BLaER1 (cell line): ENCODE results near the gene SIK3.

ENCODE experiments used
- H3K27ac ChIP-seq: shearing (Covaris generic); formaldehyde crosslinking; 2 replicates; pipeline ENCODE4 v1.8.1; 2022
- H3K27me3 ChIP-seq: shearing (Covaris generic); formaldehyde crosslinking; 2 replicates; pipeline ENCODE4 v1.8.1; 2022
- H3K36me3 ChIP-seq: shearing (Covaris generic); formaldehyde crosslinking; 2 replicates; pipeline ENCODE4 v1.8.1; 2022
- H3K4me1 ChIP-seq: shearing (Covaris generic); formaldehyde crosslinking; 2 replicates; pipeline ENCODE4 v1.8.1; 2022
- H3K4me2 ChIP-seq: shearing (Covaris generic); formaldehyde crosslinking; 2 replicates; pipeline ENCODE4 v1.8.1; 2022
- H3K4me3 ChIP-seq: shearing (Covaris generic); formaldehyde crosslinking; 2 replicates; pipeline ENCODE4 v1.8.1; 2022
- H3K9ac ChIP-seq: shearing (Covaris generic); formaldehyde crosslinking; 2 replicates; pipeline ENCODE4 v1.8.1; 2022
- H3K9me3 ChIP-seq: shearing (Covaris generic); formaldehyde crosslinking; 2 replicates; pipeline ENCODE4 v1.8.1; 2022
- H4K20me1 ChIP-seq: shearing (Covaris generic); formaldehyde crosslinking; 2 replicates; pipeline ENCODE4 v1.8.1; 2022
- Cebpa-rat ChIP-seq: shearing (Covaris generic); IDR thresholded peaks from 2 replicates; pipeline ENCODE4 v1.8.1; 2022

SIK3 gene

DNA sequence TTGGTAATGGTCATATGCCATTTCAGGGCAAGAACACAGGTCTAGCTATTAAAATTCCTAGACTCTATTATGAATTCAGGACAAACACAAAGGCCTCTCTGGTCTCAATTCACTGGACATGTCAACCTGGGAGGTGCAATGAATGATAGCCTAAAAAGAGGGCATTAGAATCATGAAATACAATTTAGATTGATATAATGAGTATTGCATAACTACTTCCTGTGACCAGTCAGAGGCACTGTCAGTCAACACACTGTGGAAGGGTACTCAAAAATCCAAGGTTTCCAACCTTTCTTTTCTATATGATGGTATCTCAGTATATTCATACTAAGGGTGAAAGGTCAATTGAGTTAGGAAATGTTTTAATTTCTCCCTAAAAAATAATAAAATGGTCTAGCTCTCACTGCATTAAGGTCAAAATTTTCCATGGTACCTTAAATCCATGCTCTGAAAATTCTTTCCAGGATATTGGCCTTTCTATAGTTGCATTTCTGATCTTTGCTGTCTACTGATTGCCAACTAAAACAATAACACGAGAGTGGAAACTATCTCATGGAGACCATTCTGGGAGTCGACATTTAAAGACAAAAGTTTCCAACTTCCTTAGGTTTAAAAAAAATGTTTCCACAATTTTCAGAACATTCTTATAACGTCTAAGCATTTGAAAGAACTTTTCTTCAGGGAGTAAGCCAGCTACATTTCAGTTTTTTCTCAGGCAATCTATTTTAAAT is 179.1 kb downstream of the SIK3 start:
- Histone ChIP-seq H3K4me3 (no peak overlapping the region), H3K9ac (no peak overlapping the region), H4K20me1 (no peaks in the 10 kb centered on the region), H3K4me1 (peaks cover 5% of the 10 kb centered on the region; the same call in 1 of the 2 replicates), H3K27ac (no peak overlapping the region), H3K27me3 (no peaks in the 10 kb centered on the region), H3K4me2 (no peak overlapping the region), H3K9me3 (no peaks in the 10 kb centered on the region), H3K36me3 (peaks cover 14% of the 10 kb centered on the region; the same call in 1 of the 2 replicates)
- TF ChIP-seq Cebpa-rat: no peak

DNA sequence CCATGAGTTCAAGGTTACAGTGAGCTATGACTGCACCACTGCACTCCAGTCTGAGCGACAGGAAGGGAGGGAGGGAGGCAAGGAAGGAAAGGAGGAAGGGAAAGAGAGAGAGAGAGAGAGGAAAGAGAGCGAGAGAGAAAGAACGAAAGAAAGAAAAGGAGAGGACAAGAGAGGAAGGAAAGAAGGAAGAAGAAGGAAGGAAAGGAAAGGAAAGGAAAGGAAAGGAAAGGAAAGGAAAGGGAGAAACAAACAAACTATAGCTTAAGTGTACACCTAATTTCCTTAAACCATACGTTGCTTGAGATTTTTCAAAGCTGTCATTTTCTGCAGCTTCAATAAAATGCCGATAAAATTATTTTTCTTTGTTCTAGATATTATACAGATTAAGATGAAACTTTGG is 180.6 kb downstream of the SIK3 start:
- H3K9ac ChIP-seq: no peak overlapping the region
- no peaks in the 10 kb centered on the region for H3K9me3 ChIP-seq
- H3K27ac ChIP-seq: no peak overlapping the region
- H3K36me3 ChIP-seq: peaks cover 14% of the 10 kb centered on the region; the same call in 1 of the 2 replicates
- H4K20me1 ChIP-seq: no peaks in the 10 kb centered on the region
- no peak for TF ChIP-seq Cebpa-rat
- peaks cover 5% of the 10 kb centered on the region; the same call in 1 of the 2 replicates for H3K4me1 ChIP-seq
- no peaks in the 10 kb centered on the region for H3K27me3 ChIP-seq
- H3K4me2 ChIP-seq: no peak overlapping the region
- no peak overlapping the region for H3K4me3 ChIP-seq

DNA sequence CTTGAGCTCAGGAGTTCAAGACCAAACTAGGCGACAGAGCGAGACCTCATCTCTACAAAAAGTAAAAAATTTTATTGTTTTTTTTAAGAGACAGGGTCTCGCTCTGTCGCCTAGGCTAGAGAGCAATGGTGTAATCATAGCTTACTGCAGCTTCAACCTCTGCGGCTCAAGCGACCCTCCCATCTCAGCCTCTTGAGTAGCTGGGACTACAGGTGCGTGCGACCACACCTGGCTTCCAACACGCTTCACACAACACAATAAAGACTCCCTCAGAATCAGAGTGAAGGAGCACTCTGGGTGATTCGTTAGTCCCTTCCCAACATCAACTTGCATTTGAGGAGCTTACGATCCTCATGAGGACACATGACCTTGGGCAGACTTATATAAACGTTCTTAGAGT is 181.3 kb downstream of the SIK3 start:
- no peaks in the 10 kb centered on the region for H4K20me1 ChIP-seq
- H3K4me1 ChIP-seq: peaks cover 5% of the 10 kb centered on the region; the same call in 1 of the 2 replicates
- no peak for TF ChIP-seq Cebpa-rat
- H3K4me3 ChIP-seq: no peak overlapping the region
- H3K9me3 ChIP-seq: no peaks in the 10 kb centered on the region
- H3K9ac ChIP-seq: no peak overlapping the region
- H3K4me2 ChIP-seq: no peak overlapping the region
- no peak overlapping the region for H3K27ac ChIP-seq
- H3K36me3 ChIP-seq: peaks cover 8% of the 10 kb centered on the region; the same call in 1 of the 2 replicates
- H3K27me3 ChIP-seq: no peaks in the 10 kb centered on the region

DNA sequence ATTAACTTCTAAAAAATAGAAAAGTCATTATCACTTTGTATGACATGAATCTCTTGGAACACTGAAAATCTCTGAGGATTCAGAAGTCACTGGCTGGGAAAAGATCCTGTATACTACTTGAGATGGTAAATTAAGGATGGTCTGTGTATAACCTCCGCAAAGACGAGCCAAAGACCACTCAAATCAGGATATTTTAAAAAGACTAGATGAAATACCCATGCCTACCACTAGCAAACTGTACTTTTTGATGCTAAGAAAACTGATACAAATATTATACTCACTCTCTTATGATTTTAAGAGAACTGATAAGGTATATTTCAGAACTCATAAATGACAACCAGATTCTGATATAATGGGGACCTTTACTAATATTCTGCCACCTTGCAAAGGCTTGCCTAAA is 182.2 kb downstream of the SIK3 start:
- no peak overlapping the region for H3K4me3 ChIP-seq
- H4K20me1 ChIP-seq: no peaks in the 10 kb centered on the region
- no peaks in the 10 kb centered on the region for H3K9me3 ChIP-seq
- H3K27ac ChIP-seq: no peak overlapping the region
- H3K4me1 ChIP-seq: peaks cover 5% of the 10 kb centered on the region; the same call in 1 of the 2 replicates
- no peak overlapping the region for H3K9ac ChIP-seq
- no peak overlapping the region for H3K4me2 ChIP-seq
- 0 out of 2 replicates have a peak, but pooled peaks cover 8% of the 10 kb centered on the region for H3K36me3 ChIP-seq
- H3K27me3 ChIP-seq: no peaks in the 10 kb centered on the region
- no peak for TF ChIP-seq Cebpa-rat

DNA sequence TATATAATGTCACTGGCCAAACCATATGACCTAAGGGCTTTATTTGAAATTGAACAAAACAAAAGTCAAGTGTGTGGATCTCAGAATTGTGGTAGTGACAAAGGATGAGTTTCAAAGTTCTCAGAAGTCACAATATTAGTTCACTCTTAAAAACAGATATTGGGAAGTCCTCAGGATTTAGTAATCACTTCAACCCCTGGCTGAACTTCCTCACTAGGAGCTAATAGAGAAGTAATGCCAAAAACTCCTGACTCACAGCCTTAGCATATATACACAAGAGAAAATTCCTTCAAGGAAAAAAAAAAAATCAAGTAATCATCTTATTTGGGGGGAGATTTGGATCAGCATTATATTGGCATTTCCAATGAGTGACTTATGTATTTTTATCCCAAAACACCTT is 185.2 kb downstream of the SIK3 start:
- no peak overlapping the region for H3K4me3 ChIP-seq
- H3K27me3 ChIP-seq: no peaks in the 10 kb centered on the region
- peaks cover 5% of the 10 kb centered on the region; the same call in 1 of the 2 replicates for H3K4me1 ChIP-seq
- H3K36me3 ChIP-seq: no peaks in the 10 kb centered on the region
- H3K9me3 ChIP-seq: no peaks in the 10 kb centered on the region
- H4K20me1 ChIP-seq: no peaks in the 10 kb centered on the region
- no peak overlapping the region for H3K27ac ChIP-seq
- TF ChIP-seq Cebpa-rat: no peak
- H3K9ac ChIP-seq: no peak overlapping the region
- H3K4me2 ChIP-seq: no peak overlapping the region

DNA sequence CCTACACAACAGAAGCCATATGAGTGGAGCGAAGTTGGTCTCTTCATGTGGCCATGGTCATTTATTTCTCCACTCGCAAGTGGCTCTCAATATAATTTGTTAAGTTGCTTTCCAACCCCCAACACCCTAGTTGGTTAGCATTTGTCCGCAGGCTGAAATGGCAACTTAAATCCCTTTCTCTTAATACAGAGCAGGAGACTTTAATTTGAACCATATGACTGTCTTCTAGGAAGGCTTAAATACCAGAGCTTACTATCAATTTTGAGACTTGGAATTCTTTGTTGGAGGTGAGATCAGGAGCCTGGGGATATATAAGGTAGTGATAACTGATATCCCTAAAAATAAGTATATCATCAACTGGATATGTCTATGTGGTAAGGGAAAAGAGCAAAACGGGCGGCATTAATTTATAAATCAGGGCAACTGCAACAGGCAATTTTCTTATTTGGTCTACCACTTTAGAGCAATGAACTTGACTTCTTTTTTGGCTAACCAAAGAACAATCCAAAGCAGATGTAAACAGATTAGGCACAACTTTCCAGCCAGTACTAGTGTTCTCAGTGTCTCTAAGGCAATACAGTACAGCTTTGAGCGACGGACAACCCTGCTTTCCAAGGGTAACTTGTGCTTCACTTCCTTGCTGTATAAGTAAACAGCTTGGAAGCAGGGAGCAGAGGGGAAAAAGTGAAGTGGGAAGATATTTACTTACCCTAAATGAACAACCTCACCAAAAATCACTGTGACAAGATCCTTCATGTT is 186.1 kb downstream of the SIK3 start:
- Histone ChIP-seq H3K36me3 (no peaks in the 10 kb centered on the region), H3K4me3 (no peak overlapping the region), H3K4me1 (no peaks in the 10 kb centered on the region), H3K4me2 (no peak overlapping the region), H3K27ac (no peak overlapping the region), H3K27me3 (no peaks in the 10 kb centered on the region), H4K20me1 (no peaks in the 10 kb centered on the region), H3K9me3 (no peaks in the 10 kb centered on the region), H3K9ac (no peak overlapping the region)
- no peak for TF ChIP-seq Cebpa-rat

DNA sequence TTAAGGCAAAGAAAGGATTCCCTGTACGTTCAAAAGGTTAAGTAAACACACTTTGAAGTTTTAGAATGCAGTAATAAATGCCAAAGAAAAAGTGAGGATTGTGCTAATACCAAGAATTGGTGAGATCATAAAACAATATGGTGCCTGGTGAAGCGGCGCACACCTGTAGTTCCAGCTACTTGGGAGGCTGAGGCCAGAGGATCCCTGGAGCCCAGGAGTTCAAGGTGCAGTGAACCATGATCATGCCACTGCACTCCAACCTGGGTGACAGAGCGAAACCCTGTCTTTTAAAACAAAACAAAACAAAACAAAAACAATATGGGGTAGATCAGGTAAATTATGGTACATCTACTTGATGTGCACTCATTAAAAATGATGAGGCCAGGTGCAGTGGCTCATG is 187.4 kb downstream of the SIK3 start:
- no peaks in the 10 kb centered on the region for H3K9me3 ChIP-seq
- TF ChIP-seq Cebpa-rat: no peak
- H4K20me1 ChIP-seq: no peaks in the 10 kb centered on the region
- H3K4me2 ChIP-seq: no peak overlapping the region
- H3K9ac ChIP-seq: no peak overlapping the region
- no peak overlapping the region for H3K4me3 ChIP-seq
- H3K27ac ChIP-seq: no peak overlapping the region
- no peaks in the 10 kb centered on the region for H3K4me1 ChIP-seq
- H3K27me3 ChIP-seq: no peaks in the 10 kb centered on the region
- no peaks in the 10 kb centered on the region for H3K36me3 ChIP-seq

DNA sequence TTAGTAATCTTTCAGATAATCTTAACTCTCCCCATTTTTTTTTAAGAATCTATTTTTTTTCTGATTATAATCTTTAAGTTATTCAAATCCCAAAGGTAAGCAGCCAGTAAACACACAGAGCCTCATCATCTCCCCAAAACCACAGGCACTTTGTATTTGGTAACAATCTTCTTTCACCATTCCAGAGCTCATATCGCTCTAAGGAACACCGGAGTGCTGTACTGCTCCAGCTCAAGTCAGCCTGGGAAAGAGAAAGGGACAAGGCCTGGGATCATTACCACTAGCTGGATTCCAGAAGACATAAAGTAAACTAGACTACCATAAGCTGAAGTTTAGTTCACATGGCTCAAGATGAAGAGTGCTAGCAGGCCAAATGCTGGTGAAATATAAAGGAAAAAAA is 187.8 kb downstream of the SIK3 start:
- Histone ChIP-seq H4K20me1 (no peaks in the 10 kb centered on the region), H3K27me3 (no peaks in the 10 kb centered on the region), H3K4me3 (no peak overlapping the region), H3K27ac (no peak overlapping the region), H3K4me1 (no peaks in the 10 kb centered on the region), H3K36me3 (no peaks in the 10 kb centered on the region), H3K9ac (no peak overlapping the region), H3K9me3 (no peaks in the 10 kb centered on the region), H3K4me2 (no peak overlapping the region)
- TF ChIP-seq Cebpa-rat: no peak

DNA sequence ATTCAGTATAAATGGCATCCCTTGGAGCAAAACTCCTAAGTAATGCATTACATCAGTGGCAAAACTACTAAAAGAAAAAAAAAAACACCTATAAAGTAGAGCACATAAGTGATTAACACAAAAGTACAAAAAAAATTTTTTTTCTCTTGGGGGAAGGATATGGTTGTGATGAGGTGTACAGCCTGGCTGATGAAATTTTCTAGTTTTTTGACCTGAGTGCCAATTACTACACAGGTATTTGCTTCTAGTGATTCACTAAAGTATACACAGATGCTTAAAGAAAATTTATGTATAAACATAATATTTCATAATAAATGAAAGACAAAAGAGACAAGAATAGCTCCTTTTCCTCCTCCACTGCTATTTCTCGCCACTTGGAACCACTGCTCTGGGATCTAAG is 189.0 kb downstream of the SIK3 start:
- no peak overlapping the region for H3K9ac ChIP-seq
- TF ChIP-seq Cebpa-rat: no peak

DNA sequence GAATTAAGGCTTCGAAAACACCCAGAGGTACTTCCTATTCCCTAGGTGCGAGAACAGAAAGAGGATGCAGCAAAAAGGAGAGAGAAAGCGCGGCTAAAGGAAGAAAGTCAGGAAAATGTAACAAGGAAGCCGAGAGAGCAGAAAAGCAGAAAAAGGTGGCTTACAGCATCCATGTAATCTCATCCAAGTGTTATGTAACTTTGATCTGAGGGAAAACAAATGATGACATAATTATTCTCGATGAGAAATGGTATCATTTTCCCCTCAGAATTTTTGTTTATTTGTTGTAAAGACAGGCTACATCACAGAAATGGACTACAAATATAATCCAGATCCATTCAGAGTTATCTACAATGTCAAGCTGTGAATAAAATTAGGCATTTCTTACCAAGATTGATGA is 191.7 kb downstream of the SIK3 start:
- Histone ChIP-seq H3K36me3 (no peaks in the 10 kb centered on the region), H3K9me3 (no peaks in the 10 kb centered on the region), H3K4me2 (no peak overlapping the region), H3K27me3 (no peaks in the 10 kb centered on the region), H3K27ac (no peak overlapping the region), H3K4me3 (no peak overlapping the region), H4K20me1 (no peaks in the 10 kb centered on the region), H3K9ac (no peak overlapping the region), H3K4me1 (no peaks in the 10 kb centered on the region)
- TF ChIP-seq Cebpa-rat: no peak

More for the DNA sequence above, 189.0 kb downstream of the SIK3 start:
- no peaks in the 10 kb centered on the region for H3K36me3 ChIP-seq
- H3K27ac ChIP-seq: no peak overlapping the region
- no peaks in the 10 kb centered on the region for H3K27me3 ChIP-seq
- no peaks in the 10 kb centered on the region for H4K20me1 ChIP-seq
- no peak overlapping the region for H3K4me3 ChIP-seq
- no peaks in the 10 kb centered on the region for H3K9me3 ChIP-seq
- H3K4me2 ChIP-seq: no peak overlapping the region
- H3K4me1 ChIP-seq: no peaks in the 10 kb centered on the region
